Astrocyte (in vitro differentiated cells and primary cell): ENCODE results near the gene PHF21B. TPM values are rescaled to one million over a fixed set of nuclear protein-coding genes. Genes with fewer than 3 reads are reported as not detected.

Experiments used
- DNase-seq: peaks from one replicate; pipeline ENCODE4 v3.0.0-alpha.2; 2010; ENCODE audit warnings: low read depth
- FAIRE-seq: peaks from 2 replicates; lab custom pipeline; 2011; peaks lifted over from hg19 to GRCh38; lab: Jason Lieb, UNC
- H2AFZ ChIP-seq: 2 replicates; pipeline ENCODE4 v1.6.0; 2012; ENCODE audit warnings: low read depth, low read length, inconsistent platforms
- H3K27ac ChIP-seq: 2 replicates; pipeline ENCODE4 v1.5.1; 2011; ENCODE audit warnings: low read depth, low read length, inconsistent platforms
- H3K27me3 ChIP-seq: 2 replicates; pipeline ENCODE4 v1.6.0; 2011; ENCODE audit warnings: low read length, inconsistent platforms; ENCODE audit not compliant: insufficient read depth
- H3K36me3 ChIP-seq: 2 replicates; pipeline ENCODE4 v1.5.1; 2011; ENCODE audit warnings: low read length, inconsistent platforms; ENCODE audit not compliant: insufficient read depth
- H3K4me1 ChIP-seq: 2 replicates; pipeline ENCODE4 v1.5.1; 2011; ENCODE audit warnings: low read length, inconsistent platforms; ENCODE audit not compliant: insufficient read depth
- H3K4me2 ChIP-seq: 2 replicates; pipeline ENCODE4 v1.6.0; 2012; ENCODE audit warnings: low read length, inconsistent platforms
- H3K4me3 ChIP-seq: 2 replicates; pipeline ENCODE4 v1.5.1; 2011; ENCODE audit warnings: low read depth, mild to moderate bottlenecking, low read length, inconsistent platforms; ENCODE audit not compliant: insufficient read depth
- H3K79me2 ChIP-seq: 2 replicates; pipeline ENCODE4 v1.6.0; 2012; ENCODE audit warnings: mild to moderate bottlenecking, low read length, inconsistent platforms; ENCODE audit not compliant: insufficient read depth
- H3K9ac ChIP-seq: 2 replicates; pipeline ENCODE4 v1.6.0; 2012; ENCODE audit warnings: mild to moderate bottlenecking, low read length, inconsistent platforms
- H3K9me3 ChIP-seq: 2 replicates; pipeline ENCODE4 v1.5.1; 2012; ENCODE audit warnings: low read depth, mild to moderate bottlenecking, low read length, inconsistent platforms; ENCODE audit not compliant: insufficient read depth
- H4K20me1 ChIP-seq: 2 replicates; pipeline ENCODE4 v1.6.0; 2012; ENCODE audit warnings: low read length, inconsistent platforms; ENCODE audit not compliant: insufficient read depth
- H3K27ac Mint-ChIP-seq: one replicate; pipeline ENCODE4 v1.8.0; 2021; ENCODE audit warnings: mild to moderate bottlenecking, mixed read lengths; ENCODE audit not compliant: unreplicated experiment
- H3K27me3 Mint-ChIP-seq: one replicate; pipeline ENCODE4 v1.8.0; 2021; ENCODE audit warnings: low read depth, mixed read lengths; ENCODE audit not compliant: unreplicated experiment
- H3K36me3 Mint-ChIP-seq: one replicate; pipeline ENCODE4 v1.8.0; 2021; ENCODE audit warnings: low read depth, mixed read lengths; ENCODE audit not compliant: unreplicated experiment
- H3K4me1 Mint-ChIP-seq: one replicate; pipeline ENCODE4 v1.8.0; 2021; ENCODE audit warnings: low read depth, mixed read lengths; ENCODE audit not compliant: unreplicated experiment
- H3K4me3 Mint-ChIP-seq: one replicate; pipeline ENCODE4 v1.8.0; 2021; ENCODE audit warnings: mild to moderate bottlenecking, moderate library complexity, mixed read lengths; ENCODE audit not compliant: unreplicated experiment
- H3K9me3 Mint-ChIP-seq: one replicate; pipeline ENCODE4 v1.8.0; 2021; ENCODE audit warnings: mild to moderate bottlenecking, mixed read lengths; ENCODE audit not compliant: unreplicated experiment
- CTCF ChIP-seq: IDR thresholded peaks from 2 replicates; pipeline ENCODE4 v1.5.1; 2011; ENCODE audit warnings: low read depth, mild to moderate bottlenecking, inconsistent platforms, low read length, moderate library complexity; ENCODE audit not compliant: insufficient read depth
- EZH2 ChIP-seq: IDR thresholded peaks from 2 replicates; pipeline ENCODE4 v1.6.1; 2012; ENCODE audit warnings: mild to moderate bottlenecking, low read length, inconsistent platforms; ENCODE audit not compliant: insufficient read depth
- total RNA-seq: library from RNA; stranded (reverse); gene quantifications from 2 replicates; pipeline ENCODE4 v1.2.1, GENCODE V29; 2021

The PHF21B gene
- total RNA-seq, 1 donor from 2014 or later: 6.3 TPM

GRCh38 chr22:44894782-44895181 lies 115.0 kb downstream of the PHF21B start:
- Histone ChIP-seq H3K4me2 (no peak overlapping the region), H3K36me3 (no peaks in the 10 kb centered on the region), H3K9me3 (no peaks in the 10 kb centered on the region), H3K4me3 (no peak overlapping the region), H3K79me2 (no peaks in the 10 kb centered on the region), H3K27ac (no peak overlapping the region), H3K27me3 (no peaks in the 10 kb centered on the region), H3K9ac (no peak overlapping the region), H4K20me1 (no peaks in the 10 kb centered on the region), H3K4me1 (no peaks in the 10 kb centered on the region), H2AFZ (no peak overlapping the region)
- Mint-ChIP-seq H3K27me3 (peaks cover 4% of the 10 kb centered on the region), H3K36me3 (peaks cover 2% of the 10 kb centered on the region), H3K27ac (no peak overlapping the region), H3K9me3 (no peaks in the 10 kb centered on the region), H3K4me1 (no peaks in the 10 kb centered on the region), H3K4me3 (no peak overlapping the region)
- TF ChIP-seq CTCF (no peak), EZH2 (no peak)
- FAIRE-seq (no peak), DNase-seq (no peak)

- no peak overlapping the region for H3K9ac ChIP-seq
- no peaks in the 10 kb centered on the region for H3K79me2 ChIP-seq
- Mint-ChIP-seq H3K4me3 (no peak overlapping the region), H3K9me3 (no peaks in the 10 kb centered on the region), H3K4me1 (no peaks in the 10 kb centered on the region), H3K27me3 (peaks cover 4% of the 10 kb centered on the region), H3K27ac (no peak overlapping the region), H3K36me3 (peaks cover 3% of the 10 kb centered on the region)
- no peaks in the 10 kb centered on the region for H3K4me1 ChIP-seq
- H4K20me1 ChIP-seq: no peaks in the 10 kb centered on the region
- H3K4me3 ChIP-seq: no peak overlapping the region
- H3K27me3 ChIP-seq: no peaks in the 10 kb centered on the region
- TF ChIP-seq EZH2: no peak
- TF ChIP-seq CTCF: no peak
- FAIRE-seq: no peak
- H2AFZ ChIP-seq: no peak overlapping the region
- H3K36me3 ChIP-seq: no peaks in the 10 kb centered on the region
- no peak for DNase-seq
- no peaks in the 10 kb centered on the region for H3K9me3 ChIP-seq
- H3K4me2 ChIP-seq: no peak overlapping the region
- H3K27ac ChIP-seq: no peak overlapping the region
Observed at GRCh38 chr22:44894321-44894720, 115.5 kb downstream of the PHF21B start.

GRCh38 chr22:44893731-44894080 lies 116.1 kb downstream of the PHF21B start:
- Mint-ChIP-seq H3K4me1 (no peaks in the 10 kb centered on the region), H3K36me3 (peaks cover 3% of the 10 kb centered on the region), H3K9me3 (no peaks in the 10 kb centered on the region), H3K27me3 (peaks cover 4% of the 10 kb centered on the region), H3K4me3 (no peak overlapping the region), H3K27ac (no peak overlapping the region)
- Histone ChIP-seq H4K20me1 (no peaks in the 10 kb centered on the region), H3K4me1 (no peaks in the 10 kb centered on the region), H3K27me3 (no peaks in the 10 kb centered on the region), H3K4me3 (no peak overlapping the region), H3K27ac (no peak overlapping the region), H3K9me3 (no peaks in the 10 kb centered on the region), H3K4me2 (no peak overlapping the region), H3K9ac (no peak overlapping the region), H3K79me2 (no peaks in the 10 kb centered on the region), H3K36me3 (no peaks in the 10 kb centered on the region), H2AFZ (no peak overlapping the region)
- FAIRE-seq: no peak
- TF ChIP-seq CTCF: no peak
- no peak for TF ChIP-seq EZH2
- no peak for DNase-seq
